ENCODE results near the gene ANXA11. TPM values are rescaled to one million over a fixed set of nuclear protein-coding genes. Genes with fewer than 3 reads are reported as not detected.

The ANXA11 gene
- total RNA-seq, 2 experiments from 2014 or later, result 93.9 to 164 TPM

- CTCF ChIA-PET (ENCODE audit: unreplicated experiment), result no interaction called here
- intact Hi-C loops (cut with micrococcal nuclease; ENCODE audit: unreplicated experiment), result no loop called here
- DNase-seq (ENCODE audit: low spot score), result no peak
- Histone ChIP-seq H3K36me3 (ENCODE audit: insufficient read depth, low read length) (no peaks in the 10 kb centered on the region), H3K9me2 (ENCODE audit: insufficient read depth, low read length) (no peaks in the 10 kb centered on the region), H3K4me3 (ENCODE audit: low read depth, low read length, poor library complexity, severe bottlenecking) (no peak overlapping the region), H3K79me2 (ENCODE audit: insufficient read depth, low read depth, low read length) (no peaks in the 10 kb centered on the region), H4K20me1 (ENCODE audit: insufficient read depth, low read length) (no peaks in the 10 kb centered on the region), H3K27ac (ENCODE audit: low read depth, low read length, poor library complexity, severe bottlenecking) (no peak overlapping the region), H3K9me3 (ENCODE audit: low read length) (no peaks in the 10 kb centered on the region), H3K4me1 (ENCODE audit: insufficient read depth, low read length, poor library complexity, severe bottlenecking) (no peaks in the 10 kb centered on the region), H3K4me2 (ENCODE audit: low read length) (no peak overlapping the region), H2AFZ (ENCODE audit: low read length) (no peak overlapping the region)
- POLR2A ChIA-PET, result interaction anchor here (1.6 kb wide), 1 partner anchor 24 kb away, joined by 5 read pairs; no protein-coding TSS in a partner anchor
- TF ChIP-seq EZH2phosphoT487 (IDR thresholded peaks at IDR 0.05; ENCODE audit: borderline replicate concordance, low read depth, low read length), result no peak
- no peak for TF ChIP-seq CTCF (conservative IDR thresholded peaks at IDR 0.05; ENCODE audit: low read length)
- BruUV-seq (replicated peaks), result no TSS peak
Measured at GRCh38 chr10:80211786-80212185, 6.4 kb upstream of the ANXA11 start.

GRCh38 chr10:80210259-80210658, 4.9 kb upstream of the ANXA11 start:
- Histone ChIP-seq H3K4me2 (ENCODE audit: low read length) (no peak overlapping the region), H3K27ac (ENCODE audit: low read depth, low read length, poor library complexity, severe bottlenecking) (no peak overlapping the region), H3K4me1 (ENCODE audit: insufficient read depth, low read length, poor library complexity, severe bottlenecking) (peaks cover 9% of the 10 kb centered on the region), H3K79me2 (ENCODE audit: insufficient read depth, low read depth, low read length) (peaks cover under 1% of the 10 kb centered on the region; the same call in 1 of the 2 replicates), H3K4me3 (ENCODE audit: low read depth, low read length, poor library complexity, severe bottlenecking) (no peak overlapping the region), H2AFZ (ENCODE audit: low read length) (no peak overlapping the region), H3K36me3 (ENCODE audit: insufficient read depth, low read length) (no peaks in the 10 kb centered on the region), H4K20me1 (ENCODE audit: insufficient read depth, low read length) (no peaks in the 10 kb centered on the region), H3K9me2 (ENCODE audit: insufficient read depth, low read length) (no peaks in the 10 kb centered on the region), H3K9me3 (ENCODE audit: low read length) (no peaks in the 10 kb centered on the region)
- TF ChIP-seq CTCF (conservative IDR thresholded peaks at IDR 0.05; ENCODE audit: low read length) (no peak), EZH2phosphoT487 (IDR thresholded peaks at IDR 0.05; ENCODE audit: borderline replicate concordance, low read depth, low read length) (no peak)
- DNase-seq (ENCODE audit: low spot score), result no peak
- BruUV-seq (replicated peaks), result no TSS peak
- ChIA-PET CTCF (ENCODE audit: unreplicated experiment) (no interaction called here), POLR2A (no interaction called here)
- intact Hi-C loops (cut with micrococcal nuclease; ENCODE audit: unreplicated experiment), result no loop called here

- intact Hi-C loops (cut with micrococcal nuclease; ENCODE audit: unreplicated experiment), result loop anchor here (10.0 kb wide), 1 partner anchor 963 kb away; no protein-coding TSS in a partner anchor
- H3K4me2 ChIP-seq (ENCODE audit: low read length), result no peak overlapping the region
Measured at GRCh38 chr10:80207768-80208370, 2.5 kb upstream of the ANXA11 start.

More at GRCh38 chr10:80207768-80208370, 2.5 kb upstream of the ANXA11 start:
- no peak overlapping the region for H3K4me3 ChIP-seq (ENCODE audit: low read depth, low read length, poor library complexity, severe bottlenecking)
- no peak overlapping the region for H3K27ac ChIP-seq (ENCODE audit: low read depth, low read length, poor library complexity, severe bottlenecking)
- H3K79me2 ChIP-seq (ENCODE audit: insufficient read depth, low read depth, low read length), result peaks cover 24% of the 10 kb centered on the region; the same call in 1 of the 2 replicates
- no peaks in the 10 kb centered on the region for H3K9me2 ChIP-seq (ENCODE audit: insufficient read depth, low read length)
- CTCF ChIA-PET (ENCODE audit: unreplicated experiment), result no interaction called here
- no peak for TF ChIP-seq EZH2phosphoT487 (IDR thresholded peaks at IDR 0.05; ENCODE audit: borderline replicate concordance, low read depth, low read length)
- TF ChIP-seq CTCF (conservative IDR thresholded peaks at IDR 0.05; ENCODE audit: low read length), result no peak
- BruUV-seq (replicated peaks), result no TSS peak
- H3K36me3 ChIP-seq (ENCODE audit: insufficient read depth, low read length), result no peaks in the 10 kb centered on the region
- POLR2A ChIA-PET, result interaction anchor here (1.1 to 2.4 kb wide), 2 partner anchors 14 to 19 kb away, joined by 6 to 10 read pairs; no protein-coding TSS in a partner anchor
- peaks cover 20% of the 10 kb centered on the region for H3K4me1 ChIP-seq (ENCODE audit: insufficient read depth, low read length, poor library complexity, severe bottlenecking)
- H2AFZ ChIP-seq (ENCODE audit: low read length), result no peak overlapping the region
- no peak for DNase-seq (ENCODE audit: low spot score)
- peaks cover 7% of the 10 kb centered on the region; the same call in 1 of the 2 replicates for H4K20me1 ChIP-seq (ENCODE audit: insufficient read depth, low read length)
- no peaks in the 10 kb centered on the region for H3K9me3 ChIP-seq (ENCODE audit: low read length)

Data from OCI-LY7 (cell line).